Right lobe of liver (tissue), 6 donors: Measurements from ENCODE around the gene THSD7A. TPM values are rescaled to one million over a fixed set of nuclear protein-coding genes. Genes with fewer than 3 reads are reported as not detected.
A peak's percentile ranks its signal among the peaks of the same experiment; 100 is the strongest.

Experiments
- ATAC-seq, 4 donors: fragments of 200-7000 bp; cut with Tn5 transposase; one replicate each; pipeline ENCODE4 v1.9.1; 2020; ENCODE audit warnings: mild to moderate bottlenecking in 4 of 4, moderate library complexity in 4 of 4
- DNase-seq, 3 donors: peaks; one replicate each; pipeline ENCODE4 v3.0.0-alpha.2; 2020
- H3K27ac ChIP-seq, 3 donors: fragments of 200-600 bp; one replicate each; pipeline ENCODE4 v1.8.0; 2022
- H3K27me3 ChIP-seq, 2 donors: fragments of 200-600 bp; one replicate each; pipeline ENCODE4 v1.8.0; 2022
- H3K36me3 ChIP-seq, 4 donors: fragments of 200-600 bp; sonication (generic) in 1 of 4; one replicate each; pipeline versions ENCODE4 v1.5.1 to v1.8.0; 2017 to 2022; ENCODE audit warnings: control low read depth in 1 of 4
- H3K4me1 ChIP-seq, 4 donors: fragments of 200-600 bp; sonication (generic) in 1 of 4; one replicate each; pipeline versions ENCODE4 v1.5.1 to v1.8.0; 2017 to 2022; ENCODE audit warnings: control low read depth in 1 of 4
- H3K4me3 ChIP-seq, 3 donors: fragments of 200-600 bp; one replicate each; pipeline ENCODE4 v1.8.0; 2022
- H3K9me3 ChIP-seq, 4 donors: fragments of 200-600 bp; sonication (generic) in 1 of 4; one replicate each; pipeline versions ENCODE4 v1.5.1 to v1.8.0; 2017 to 2022; ENCODE audit warnings: control low read depth in 1 of 4
- CTCF ChIP-seq, 4 donors: fragments of 200-600 bp in 3 of 4; fragments of 450-650 bp in 1 of 4; IDR thresholded peaks; one replicate each; pipeline versions ENCODE4 v1.5.1 to v1.8.0; 2016 to 2022; ENCODE audit warnings: antibody characterized with exemption in 4 of 4, mild to moderate bottlenecking in 2 of 4
- POLR2A ChIP-seq: fragments of 450-650 bp; IDR thresholded peaks from one replicate; pipeline ENCODE4 v1.6.1; 2017; ENCODE audit warnings: antibody characterized with exemption, mild to moderate bottlenecking
- WGBS: methylation state at CpG from one replicate; pipeline ENCODE4 v1.1.6; 2018; ENCODE audit warnings: low coverage, low lambda C conversion rate; ENCODE audit not compliant: insufficient coverage; ENCODE audit errors: missing lambda C conversion rate; 5-methylcytosine and 5-hydroxymethylcytosine counted together
- intact Hi-C, 2 donors: fragments of 100-400 bp; cut with DNase I; formaldehyde crosslinking; loops; one replicate each; pipeline versions ENCODE4 v1.11.2 to v1.14.1; 2022
- total RNA-seq, 6 experiments: library from RNA; depleted of rRNA in 2 of 6; stranded (reverse); fragments of >200 nt in 2 of 6; fragmentation: NEBNext Ultra II Directional in 3 of 6; extraction: Animal tissue kit (Norgen Biotek cat#: 25700) in 3 of 6; gene quantifications; one replicate each; pipeline versions ENCODE4 v1.1.0 to v1.2.4, GENCODE V29; 2016 to 2023
- donor health status: DM: no; HTN: yes; CAD: no.
- donor health status: DM: no; HTN: no; CAD: no.
- donor health status: DM: no; HTN: no; CAD: no.
- donor health status: DM: no; HTN: yes; CAD: no.
- donor health status: DM: no; HTN: yes; CAD: no.

THSD7A gene
- total RNA-seq, 6 experiments from 2014 or later, result 1.1 to 2.5 (median 1.4) TPM

GRCh38 chr7:11492307-11492706 lies 339.7 kb downstream of the THSD7A start:
- Histone ChIP-seq H3K4me3 (no peak overlapping the region), H3K36me3 (no peaks in the 10 kb centered on the region), H3K9me3 (no peaks in the 10 kb centered on the region), H3K27ac (no peak overlapping the region), H3K4me1 (no peaks in the 10 kb centered on the region), H3K27me3 (no peaks in the 10 kb centered on the region)
- intact Hi-C loops, result no loop called here
- no peak for DNase-seq
- no peak for ATAC-seq
- TF ChIP-seq POLR2A, result no peak
- TF ChIP-seq CTCF (IDR thresholded peaks at IDR 0.05), result no peak
- WGBS, result 45% methylated on average over 1 of the region's 1 CpG

- Histone ChIP-seq H3K4me1 (no peaks in the 10 kb centered on the region), H3K27ac (no peak overlapping the region), H3K4me3 (no peak overlapping the region), H3K27me3 (no peaks in the 10 kb centered on the region), H3K9me3 (no peaks in the 10 kb centered on the region), H3K36me3 (no peaks in the 10 kb centered on the region)
- no peak for DNase-seq
- 94% methylated on average over 4 of the region's 4 CpGs for WGBS
- intact Hi-C loops, result no loop called here
- no peak for TF ChIP-seq POLR2A
- no peak for TF ChIP-seq CTCF (IDR thresholded peaks at IDR 0.05)
- no peak for ATAC-seq
Observed at GRCh38 chr7:11491811-11492210, 340.2 kb downstream of the THSD7A start.

- no peak for TF ChIP-seq CTCF (IDR thresholded peaks at IDR 0.05)
- TF ChIP-seq POLR2A, result no peak
- ATAC-seq (no peak), DNase-seq (no peak)
- H3K36me3 ChIP-seq, result no peaks in the 10 kb centered on the region
- H3K4me1 ChIP-seq, result no peaks in the 10 kb centered on the region
- H3K9me3 ChIP-seq, result no peaks in the 10 kb centered on the region
- no peak overlapping the region for H3K27ac ChIP-seq
- intact Hi-C loops, result no loop called here
- no peak overlapping the region for H3K4me3 ChIP-seq
- H3K27me3 ChIP-seq, result no peaks in the 10 kb centered on the region
Observed at GRCh38 chr7:11489280-11489679, 342.7 kb downstream of the THSD7A start.

- TF ChIP-seq POLR2A (no peak), CTCF (IDR thresholded peaks at IDR 0.05) (peak; percentile 18 to 49 (median 46))
- Histone ChIP-seq H3K27me3 (no peaks in the 10 kb centered on the region), H3K9me3 (no peaks in the 10 kb centered on the region), H3K36me3 (no peaks in the 10 kb centered on the region), H3K4me1 (no peaks in the 10 kb centered on the region), H3K27ac (no peak overlapping the region), H3K4me3 (no peak overlapping the region)
- DNase-seq (no peak), ATAC-seq (peak; percentile 53 to 73 (median 64))
- 26% methylated on average over 2 of the region's 2 CpGs for WGBS
- intact Hi-C loops, result no loop called here
Observed at GRCh38 chr7:11486271-11486670, 345.7 kb downstream of the THSD7A start.

GRCh38 chr7:11485636-11486035 lies 346.4 kb downstream of the THSD7A start:
- ATAC-seq (no peak), DNase-seq (no peak)
- Histone ChIP-seq H3K9me3 (no peaks in the 10 kb centered on the region), H3K27ac (no peak overlapping the region), H3K4me1 (no peaks in the 10 kb centered on the region), H3K36me3 (no peaks in the 10 kb centered on the region), H3K4me3 (no peak overlapping the region), H3K27me3 (no peaks in the 10 kb centered on the region)
- TF ChIP-seq POLR2A (no peak), CTCF (IDR thresholded peaks at IDR 0.05) (no peak)
- intact Hi-C loops, result no loop called here
